ENCODE measurements around the gene AOX1. TPM values are rescaled to one million over a fixed set of nuclear protein-coding genes. Genes with fewer than 3 reads are reported as not detected.

The AOX1 gene
- total and polyA plus RNA-seq, 2 of the 8 experiments (the other 6 are each of a cell fraction or from before 2014, with no cell fraction given) = 5.6 to 8.3 TPM

DNA sequence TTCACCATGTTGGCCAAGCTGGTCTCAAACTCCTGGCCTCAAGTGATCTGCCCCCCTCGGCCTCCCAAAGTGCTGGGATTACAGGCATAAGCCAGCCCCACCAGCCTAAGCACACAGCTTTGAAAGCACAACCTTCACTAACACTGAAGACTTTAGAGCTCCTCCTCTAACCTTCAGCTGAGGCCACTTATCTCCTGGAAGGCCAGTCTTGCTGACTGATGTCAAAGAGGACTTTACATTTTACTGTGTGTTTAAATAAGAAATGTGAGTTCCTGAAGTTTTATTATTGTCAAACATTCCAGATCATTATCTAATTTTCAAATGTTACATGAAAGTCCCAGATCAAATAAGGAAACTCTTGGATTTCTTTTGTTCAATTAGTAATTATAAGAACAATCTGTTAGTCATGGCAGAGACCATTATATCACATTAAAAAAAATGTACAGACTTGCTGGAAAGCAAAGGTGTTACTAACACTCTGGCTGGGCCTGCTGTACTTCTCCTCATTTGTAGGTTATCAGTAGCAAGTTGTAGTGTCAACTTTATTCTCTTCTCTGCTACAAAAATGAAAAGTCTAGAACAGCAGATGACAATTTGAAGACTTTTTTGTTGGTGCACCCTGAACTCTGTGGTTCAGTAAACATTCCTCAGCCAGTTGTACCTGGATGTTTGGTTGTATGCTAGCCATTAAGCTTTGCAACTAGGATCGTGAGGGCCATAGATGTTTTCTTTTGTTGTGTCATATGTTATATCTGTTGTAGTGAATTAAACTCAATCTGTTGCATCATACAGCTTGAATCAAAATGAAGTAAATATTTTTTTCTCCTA lies 80.0 kb downstream of the AOX1 start (continued):
- TF ChIP-seq CTCF (IDR thresholded peaks at IDR 0.05; ENCODE audit: control extremely low read depth in 1 of 3, insufficient read depth in 1 of 3, low read depth in 1 of 3, low read length in 3 of 3) = no peak
- TF ChIP-seq GTF2F1 (IDR thresholded peaks at IDR 0.05; ENCODE audit: borderline replicate concordance, low read depth, low read length) = no peak
- TF ChIP-seq YY1 (IDR thresholded peaks at IDR 0.05; ENCODE audit: low read depth, low read length) = no peak
- TF ChIP-seq CBX8 (IDR thresholded peaks at IDR 0.05; ENCODE audit: borderline replicate concordance, low read depth, low read length) = no peak
